Measurements from ENCODE around the gene NECAB3.

The NECAB3 gene

DNA sequence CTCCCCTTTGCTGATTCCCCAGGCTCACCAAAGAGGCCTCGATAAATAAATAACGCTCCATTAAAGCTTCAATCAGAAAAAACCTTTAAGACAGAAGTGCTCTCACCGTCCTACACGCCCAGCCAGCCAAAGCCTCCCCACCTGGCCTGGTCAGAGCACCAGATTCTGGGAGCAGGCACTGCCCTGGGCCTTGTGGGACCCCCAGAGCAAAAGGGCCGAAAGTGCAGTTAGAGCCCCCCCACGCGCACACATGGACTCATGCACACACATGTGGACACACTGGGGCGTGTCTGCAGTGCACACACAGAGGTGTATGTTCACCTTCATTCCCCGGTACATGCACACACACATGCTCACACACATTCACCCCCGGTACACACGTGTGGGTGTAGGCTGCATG lies 1.9 kb upstream of the NECAB3 start:
- Histone ChIP-seq H3K27me3 (ENCODE audit: insufficient read depth, insufficient read length) (no peaks in the 10 kb centered on the region), H3K36me3 (ENCODE audit: insufficient read depth, insufficient read length, low read length) (peaks cover 69% of the 10 kb centered on the region), H3K4me1 (ENCODE audit: insufficient read depth, insufficient read length) (peaks cover 29% of the 10 kb centered on the region), H3K4me3 (ENCODE audit: insufficient read length, low read depth) (no peak overlapping the region), H3K9ac (ENCODE audit: insufficient read length, low read depth) (peak overlapping the region; percentile 86), H3K9me3 (ENCODE audit: insufficient read depth, low read length) (no peaks in the 10 kb centered on the region; the same call in 1 of the 2 replicates)
- TF ChIP-seq ZNF274 (IDR thresholded peaks at IDR 0.05; ENCODE audit: low read depth, low read length) (no peak), YY1 (IDR thresholded peaks at IDR 0.05; ENCODE audit: insufficient read depth, insufficient read length) (no peak), SUZ12 (IDR thresholded peaks at IDR 0.05; ENCODE audit: extremely low read depth, insufficient read depth, insufficient read length) (no peak)
- DNase-seq (ENCODE audit: low read depth, low spot score), result no peak

DNA sequence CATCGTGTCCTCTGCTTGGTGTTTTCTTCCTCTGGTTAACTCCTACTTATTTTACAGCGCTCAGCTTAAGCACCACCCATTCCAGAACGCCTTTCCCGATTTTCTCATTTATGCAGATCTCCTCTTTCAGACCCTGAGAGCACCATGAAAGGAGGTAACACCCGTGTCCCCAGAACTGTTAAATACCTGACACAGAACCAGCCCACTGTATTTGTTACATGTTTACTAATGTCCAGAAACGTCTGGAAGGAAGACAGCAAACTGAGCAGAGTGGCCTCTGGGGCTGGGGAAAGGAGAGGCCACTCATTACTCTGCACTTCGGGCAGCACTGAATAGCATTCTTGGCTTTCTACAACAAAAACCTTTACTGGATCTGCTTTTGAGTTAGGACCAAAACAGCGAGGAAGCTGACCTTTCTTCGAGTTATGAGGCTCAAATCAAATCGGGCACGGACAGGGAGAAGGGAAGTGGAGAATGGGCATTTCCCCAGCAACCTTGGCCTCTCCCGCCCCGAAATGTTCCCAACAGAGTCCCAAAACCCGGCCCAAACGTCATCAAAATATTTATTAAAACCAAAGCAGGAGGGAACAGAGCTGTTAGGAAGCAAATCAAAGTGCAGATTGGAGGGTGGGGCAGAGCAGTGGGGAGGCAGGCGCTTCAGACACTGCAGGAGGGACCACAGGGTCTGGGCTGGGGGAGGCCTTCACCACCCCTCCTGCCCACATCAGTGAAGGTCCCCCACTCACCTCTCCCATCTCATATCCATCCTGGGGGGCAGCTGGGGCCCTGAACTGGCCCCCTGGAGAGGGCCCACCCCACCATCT lies 1.1 kb upstream of the NECAB3 start:
- Histone ChIP-seq H3K9me3 (ENCODE audit: insufficient read depth, low read length) (no peaks in the 10 kb centered on the region; the same call in 1 of the 2 replicates), H3K36me3 (ENCODE audit: insufficient read depth, insufficient read length, low read length) (peaks cover 70% of the 10 kb centered on the region), H3K4me3 (ENCODE audit: insufficient read length, low read depth) (peak overlapping the region; percentile 81), H3K27me3 (ENCODE audit: insufficient read depth, insufficient read length) (no peaks in the 10 kb centered on the region), H3K4me1 (ENCODE audit: insufficient read depth, insufficient read length) (peaks cover 29% of the 10 kb centered on the region), H3K9ac (ENCODE audit: insufficient read length, low read depth) (peak overlapping the region; percentile 86)
- DNase-seq (ENCODE audit: low read depth, low spot score), result no peak
- TF ChIP-seq SUZ12 (IDR thresholded peaks at IDR 0.05; ENCODE audit: extremely low read depth, insufficient read depth, insufficient read length) (no peak), YY1 (IDR thresholded peaks at IDR 0.05; ENCODE audit: insufficient read depth, insufficient read length) (no peak), ZNF274 (IDR thresholded peaks at IDR 0.05; ENCODE audit: low read depth, low read length) (no peak)

- no peaks in the 10 kb centered on the region; the same call in 1 of the 2 replicates for H3K9me3 ChIP-seq (ENCODE audit: insufficient read depth, low read length)
- H3K27me3 ChIP-seq (ENCODE audit: insufficient read depth, insufficient read length), result no peaks in the 10 kb centered on the region
- H3K9ac ChIP-seq (ENCODE audit: insufficient read length, low read depth), result peak overlapping the region; percentile 91
- DNase-seq (ENCODE audit: low read depth, low spot score), result no peak
- peaks cover 25% of the 10 kb centered on the region for H3K4me1 ChIP-seq (ENCODE audit: insufficient read depth, insufficient read length)
- H3K4me3 ChIP-seq (ENCODE audit: insufficient read length, low read depth), result peak overlapping the region; percentile 81
- TF ChIP-seq YY1 (IDR thresholded peaks at IDR 0.05; ENCODE audit: insufficient read depth, insufficient read length) (no peak), SUZ12 (IDR thresholded peaks at IDR 0.05; ENCODE audit: extremely low read depth, insufficient read depth, insufficient read length) (no peak), ZNF274 (IDR thresholded peaks at IDR 0.05; ENCODE audit: low read depth, low read length) (no peak)
- H3K36me3 ChIP-seq (ENCODE audit: insufficient read depth, insufficient read length, low read length), result peaks cover 70% of the 10 kb centered on the region
Measured at GRCh38 chr20:33673410-33674293, 576 bp downstream of the NECAB3 start.

GRCh38 chr20:33673114-33673409 lies 1.2 kb downstream of the NECAB3 start:
- H3K36me3 ChIP-seq (ENCODE audit: insufficient read depth, insufficient read length, low read length), result peaks cover 70% of the 10 kb centered on the region
- no peaks in the 10 kb centered on the region; the same call in 1 of the 2 replicates for H3K9me3 ChIP-seq (ENCODE audit: insufficient read depth, low read length)
- DNase-seq (ENCODE audit: low read depth, low spot score), result no peak
- peak overlapping the region; percentile 91 for H3K9ac ChIP-seq (ENCODE audit: insufficient read length, low read depth)
- TF ChIP-seq ZNF274 (IDR thresholded peaks at IDR 0.05; ENCODE audit: low read depth, low read length) (no peak), SUZ12 (IDR thresholded peaks at IDR 0.05; ENCODE audit: extremely low read depth, insufficient read depth, insufficient read length) (no peak), YY1 (IDR thresholded peaks at IDR 0.05; ENCODE audit: insufficient read depth, insufficient read length) (no peak)
- no peaks in the 10 kb centered on the region for H3K27me3 ChIP-seq (ENCODE audit: insufficient read depth, insufficient read length)
- H3K4me3 ChIP-seq (ENCODE audit: insufficient read length, low read depth), result peak overlapping the region; percentile 81
- peaks cover 25% of the 10 kb centered on the region for H3K4me1 ChIP-seq (ENCODE audit: insufficient read depth, insufficient read length)

DNA sequence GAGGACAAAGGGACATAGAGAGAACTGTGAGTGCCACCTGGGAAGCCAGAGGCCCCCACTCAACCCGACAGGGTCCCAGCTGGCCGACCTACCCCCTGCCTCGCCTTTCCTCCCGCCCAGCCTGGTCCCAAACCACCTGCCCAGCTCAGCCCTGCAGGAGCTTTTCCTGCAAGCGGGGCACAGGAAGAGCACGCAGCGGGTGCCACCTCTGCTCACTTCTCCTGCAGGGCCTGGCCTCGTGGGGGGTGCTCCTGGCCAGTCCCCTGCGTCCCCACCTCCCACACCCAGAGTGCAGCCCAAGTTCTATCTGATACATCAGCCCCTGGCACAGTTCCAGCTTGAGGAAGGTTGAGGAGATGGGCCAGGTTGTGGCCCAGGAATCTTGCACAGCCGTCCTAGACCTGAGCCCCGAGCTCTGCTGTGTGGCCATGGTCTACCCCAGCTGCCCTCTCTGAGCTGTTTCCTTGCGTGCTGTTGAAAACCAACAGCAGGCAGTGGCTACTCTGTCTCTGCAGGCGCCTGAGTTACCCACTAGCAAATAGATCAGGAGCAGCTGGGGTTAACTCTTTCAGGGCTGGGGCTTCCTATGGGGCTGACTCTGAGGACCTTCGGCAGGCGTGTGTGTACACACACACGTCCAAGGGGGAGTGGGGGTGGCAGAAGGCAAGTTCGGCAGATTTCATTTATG lies 1.7 kb downstream of the NECAB3 start:
- TF ChIP-seq ZNF274 (IDR thresholded peaks at IDR 0.05; ENCODE audit: low read depth, low read length), result no peak
- no peak for TF ChIP-seq SUZ12 (IDR thresholded peaks at IDR 0.05; ENCODE audit: extremely low read depth, insufficient read depth, insufficient read length)
- no peak for TF ChIP-seq YY1 (IDR thresholded peaks at IDR 0.05; ENCODE audit: insufficient read depth, insufficient read length)
- no peak for DNase-seq (ENCODE audit: low read depth, low spot score)
- H3K27me3 ChIP-seq (ENCODE audit: insufficient read depth, insufficient read length), result no peaks in the 10 kb centered on the region
- H3K36me3 ChIP-seq (ENCODE audit: insufficient read depth, insufficient read length, low read length), result peaks cover 66% of the 10 kb centered on the region
- peaks cover 27% of the 10 kb centered on the region for H3K4me1 ChIP-seq (ENCODE audit: insufficient read depth, insufficient read length)
- no peaks in the 10 kb centered on the region for H3K9me3 ChIP-seq (ENCODE audit: insufficient read depth, low read length)
- H3K9ac ChIP-seq (ENCODE audit: insufficient read length, low read depth), result peak overlapping the region; percentile 91
- peak overlapping the region; percentile 81 for H3K4me3 ChIP-seq (ENCODE audit: insufficient read length, low read depth)

DNA sequence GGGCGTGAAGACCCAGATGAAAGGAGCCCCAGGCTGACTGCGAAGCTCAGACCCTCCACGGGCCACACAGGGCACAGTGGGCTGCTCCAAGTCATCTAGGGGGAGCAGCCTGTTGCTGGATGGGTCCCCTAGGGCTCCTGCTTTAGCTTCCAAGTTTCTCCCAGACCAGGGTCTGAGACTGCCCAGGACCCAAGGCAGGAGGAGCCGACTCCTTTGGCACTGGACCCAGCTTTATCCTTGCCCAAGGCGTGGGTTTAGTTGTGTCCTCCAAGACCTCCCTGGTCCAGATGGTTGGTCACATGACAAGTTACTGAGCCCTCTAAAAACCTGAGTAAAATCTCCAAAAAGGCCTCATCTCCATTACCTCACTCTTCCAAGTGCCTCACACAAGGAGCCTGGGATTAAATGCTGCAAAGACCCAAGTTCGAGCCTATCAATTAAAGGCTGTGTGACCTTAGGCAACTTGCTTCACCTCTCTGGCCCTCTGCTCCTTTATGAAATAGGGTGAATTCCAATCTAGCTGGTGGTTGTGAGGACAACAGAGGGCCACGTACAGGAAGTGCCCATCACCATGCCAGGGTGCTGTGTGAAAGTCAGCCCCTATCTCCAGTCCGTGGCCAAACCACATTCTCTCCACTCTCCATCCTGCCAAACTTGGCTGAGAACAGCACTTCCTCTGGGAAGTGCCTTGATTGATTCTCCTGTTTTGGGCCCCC lies 2.5 kb downstream of the NECAB3 start:
- H3K9me3 ChIP-seq (ENCODE audit: insufficient read depth, low read length), result no peaks in the 10 kb centered on the region
- H3K27me3 ChIP-seq (ENCODE audit: insufficient read depth, insufficient read length), result no peaks in the 10 kb centered on the region
- H3K4me1 ChIP-seq (ENCODE audit: insufficient read depth, insufficient read length), result peaks cover 29% of the 10 kb centered on the region
- no peak for TF ChIP-seq YY1 (IDR thresholded peaks at IDR 0.05; ENCODE audit: insufficient read depth, insufficient read length)
- no peak for TF ChIP-seq SUZ12 (IDR thresholded peaks at IDR 0.05; ENCODE audit: extremely low read depth, insufficient read depth, insufficient read length)
- no peak for TF ChIP-seq ZNF274 (IDR thresholded peaks at IDR 0.05; ENCODE audit: low read depth, low read length)
- no peak for DNase-seq (ENCODE audit: low read depth, low spot score)
- peaks cover 58% of the 10 kb centered on the region for H3K36me3 ChIP-seq (ENCODE audit: insufficient read depth, insufficient read length, low read length)
- no peak overlapping the region for H3K4me3 ChIP-seq (ENCODE audit: insufficient read length, low read depth)
- no peak overlapping the region for H3K9ac ChIP-seq (ENCODE audit: insufficient read length, low read depth)
